ENCODE results near the gene IFFO2. TPM values are rescaled to one million over a fixed set of nuclear protein-coding genes. Genes with fewer than 3 reads are reported as not detected.

IFFO2 gene
- total and polyA plus RNA-seq, 2 donors (not counting 1 experiment from before 2014, with no cell fraction given): 16.8 to 19.2 TPM

GRCh38 chr1:18939398-18940302 is 16.8 kb downstream of the IFFO2 start:
- POLR2A ChIA-PET: no interaction called here
- DNase-seq (no peak), ATAC-seq (ENCODE audit: low read depth) (no peak)
- no peak overlapping the region for H3K4me2 ChIP-seq (replicated peaks; ENCODE audit: low read depth, low read length, poor library complexity, severe bottlenecking)
- CTCF ChIA-PET: interaction anchor here (0.9 to 3.3 kb wide), 4 partner anchors 27 to 33 kb away, joined by 3 to 14 read pairs (median 4); no protein-coding TSS in a partner anchor
- H3K27me3 Mint-ChIP-seq: no peaks in the 10 kb centered on the region
- no peak overlapping the region for H3K27ac ChIP-seq (ENCODE audit: low read length in 2 of 2)
- no peak overlapping the region for H2AFZ ChIP-seq (ENCODE audit: insufficient read depth, low read depth, low read length, poor library complexity, severe bottlenecking)
- WGBS (ENCODE audit: insufficient coverage): 95% methylated on average over 6 of the region's 7 CpGs
- H3K4me1 Mint-ChIP-seq: peaks cover 43% of the 10 kb centered on the region
- TF ChIP-seq EZH2 (IDR thresholded peaks at IDR 0.05; ENCODE audit: borderline replicate concordance, insufficient read depth, low read depth, low read length, poor library complexity, severe bottlenecking) (no peak), CTCF (IDR thresholded peaks at IDR 0.05) (no peak)
- H3K4me1 ChIP-seq (ENCODE audit: control insufficient read depth in 2 of 2, insufficient read depth in 2 of 2, low read length in 2 of 2): peaks cover 7 to 22% of the 10 kb centered on the region in 2 donors
- H4K20me1 ChIP-seq (ENCODE audit: control insufficient read depth, insufficient read depth, low read length, poor library complexity, severe bottlenecking): peaks cover 100% of the 10 kb centered on the region
- intact Hi-C loops (cut with micrococcal nuclease): no loop called here
- H3K9me3 ChIP-seq (ENCODE audit: control extremely low read depth in 1 of 3, control insufficient read depth in 2 of 3, insufficient read depth in 1 of 3, low read length in 2 of 3): peaks cover 0 to 4% (median 0%) of the 10 kb centered on the region in 3 donors
- H3K27ac Mint-ChIP-seq: no peak overlapping the region
- no peaks in the 10 kb centered on the region for H3K9me3 Mint-ChIP-seq (ENCODE audit: insufficient read depth)
- no peak overlapping the region for H3K4me3 ChIP-seq (ENCODE audit: control extremely low read depth in 1 of 5, extremely low read depth in 1 of 5, insufficient read depth in 1 of 5, low read depth in 2 of 5, low read length in 4 of 5)
- no peaks in the 10 kb centered on the region for H3K27me3 ChIP-seq (replicated peaks in 1 of 4; ENCODE audit: control extremely low read depth in 1 of 4, control insufficient read depth in 3 of 4, insufficient read depth in 4 of 4, low read length in 3 of 4)
- H3K36me3 ChIP-seq (replicated peaks in 1 of 2; ENCODE audit: control extremely low read depth in 1 of 2, control insufficient read depth in 1 of 2, extremely low read depth in 1 of 2, insufficient read depth in 2 of 2, low read length in 1 of 2): peaks cover 0 to 8% of the 10 kb centered on the region in 2 experiments
- no peak overlapping the region for H3K9ac ChIP-seq (ENCODE audit: low read length)
- H3K4me3 Mint-ChIP-seq: no peak overlapping the region
- peaks cover 98% of the 10 kb centered on the region for H3K79me2 ChIP-seq (ENCODE audit: control insufficient read depth, insufficient read depth, low read length)

GRCh38 chr1:18938707-18939070 is 17.8 kb downstream of the IFFO2 start:
- no peak overlapping the region for H3K27ac Mint-ChIP-seq
- peaks cover 0 to 13% of the 10 kb centered on the region in 2 donors for H3K4me1 ChIP-seq (ENCODE audit: control insufficient read depth in 2 of 2, insufficient read depth in 2 of 2, low read length in 2 of 2)
- H3K79me2 ChIP-seq (ENCODE audit: control insufficient read depth, insufficient read depth, low read length): peaks cover 91% of the 10 kb centered on the region

More at GRCh38 chr1:18938707-18939070, 17.8 kb downstream of the IFFO2 start:
- Mint-ChIP-seq H3K27me3 (no peaks in the 10 kb centered on the region), H3K4me1 (peaks cover 42% of the 10 kb centered on the region), H3K9me3 (ENCODE audit: insufficient read depth) (no peaks in the 10 kb centered on the region), H3K4me3 (no peak overlapping the region)
- Histone ChIP-seq H2AFZ (ENCODE audit: insufficient read depth, low read depth, low read length, poor library complexity, severe bottlenecking) (no peak overlapping the region), H3K9ac (ENCODE audit: low read length) (no peak overlapping the region), H3K36me3 (replicated peaks in 1 of 2; ENCODE audit: control extremely low read depth in 1 of 2, control insufficient read depth in 1 of 2, extremely low read depth in 1 of 2, insufficient read depth in 2 of 2, low read length in 1 of 2) (peaks cover 0 to 7% of the 10 kb centered on the region in 2 experiments), H3K9me3 (ENCODE audit: control extremely low read depth in 1 of 3, control insufficient read depth in 2 of 3, insufficient read depth in 1 of 3, low read length in 2 of 3) (peaks cover 0 to 3% (median 0%) of the 10 kb centered on the region in 3 donors), H3K4me2 (replicated peaks; ENCODE audit: low read depth, low read length, poor library complexity, severe bottlenecking) (no peak overlapping the region), H3K27me3 (replicated peaks in 1 of 4; ENCODE audit: control extremely low read depth in 1 of 4, control insufficient read depth in 3 of 4, insufficient read depth in 4 of 4, low read length in 3 of 4) (no peaks in the 10 kb centered on the region), H4K20me1 (ENCODE audit: control insufficient read depth, insufficient read depth, low read length, poor library complexity, severe bottlenecking) (peaks cover 92% of the 10 kb centered on the region), H3K4me3 (ENCODE audit: control extremely low read depth in 1 of 5, extremely low read depth in 1 of 5, insufficient read depth in 1 of 5, low read depth in 2 of 5, low read length in 4 of 5) (no peak overlapping the region), H3K27ac (ENCODE audit: low read length in 2 of 2) (no peak overlapping the region)
- TF ChIP-seq CTCF (IDR thresholded peaks at IDR 0.05): no peak
- TF ChIP-seq EZH2 (IDR thresholded peaks at IDR 0.05; ENCODE audit: borderline replicate concordance, insufficient read depth, low read depth, low read length, poor library complexity, severe bottlenecking): no peak
- WGBS (ENCODE audit: insufficient coverage): 73% methylated on average over 2 of the region's 2 CpGs
- ChIA-PET CTCF (interaction anchor here (0.6 to 3.2 kb wide), 5 partner anchors 12 to 34 kb away, joined by 3 to 10 read pairs (median 4); no protein-coding TSS in a partner anchor), POLR2A (no interaction called here)
- ATAC-seq (ENCODE audit: low read depth): no peak
- intact Hi-C loops (cut with micrococcal nuclease): no loop called here
- no peak for DNase-seq
